Testis (tissue), 3 donors: ENCODE results near the gene MACF1. TPM values are rescaled to one million over a fixed set of nuclear protein-coding genes. Genes with fewer than 3 reads are reported as not detected.

ENCODE experiments used
- DNase-seq: peaks from one replicate; pipeline ENCODE4 v3.0.0-alpha.2; 2019
- H3K27ac ChIP-seq, 2 donors: fragments of 200-600 bp; sonication (generic); one replicate each; pipeline ENCODE4 v1.5.1; 2019
- H3K27me3 ChIP-seq: fragments of 200-600 bp; sonication (generic); one replicate; pipeline ENCODE4 v1.5.1; 2019
- H3K36me3 ChIP-seq: fragments of 200-600 bp; sonication (generic); one replicate; pipeline ENCODE4 v1.5.1; 2017; ENCODE audit warnings: low read depth; ENCODE audit errors: missing control alignments
- H3K4me1 ChIP-seq: fragments of 200-600 bp; sonication (generic); one replicate; pipeline ENCODE4 v1.5.1; 2019
- H3K4me3 ChIP-seq, 2 donors: fragments of 200-600 bp; sonication (generic); one replicate each; pipeline ENCODE4 v1.5.1; 2017 to 2019
- H3K9me3 ChIP-seq: fragments of 200-600 bp; sonication (generic); one replicate; pipeline ENCODE4 v1.5.1; 2017
- POLR2A ChIP-seq: fragments of 450-650 bp; IDR thresholded peaks from one replicate; pipeline ENCODE4 v1.6.1; 2017; ENCODE audit warnings: antibody characterized with exemption, mild to moderate bottlenecking, moderate library complexity
- WGBS, 2 donors: methylation state at CpG; one replicate each; pipeline ENCODE4 v1.1.5; 2018; 5-methylcytosine and 5-hydroxymethylcytosine counted together
- intact Hi-C: fragments of 100-400 bp; cut with DNase I; formaldehyde crosslinking; loops from one replicate; pipeline ENCODE4 v1.15.1; 2023; ENCODE audit warnings: low total_unique reads
- polyA plus RNA-seq: library from polyadenylated mRNA; stranded (reverse); fragments of 350-450 nt; fragmentation: Illumina TruSeq; extraction: RNeasy Lipid Tissue Mini Kit (QIAGEN cat#74804); gene quantifications from one replicate; pipeline ENCODE4 v1.2.3, GENCODE V29; 2014; ENCODE audit warnings: low read depth, low replicate concordance; ENCODE audit not compliant: insufficient read depth
- total RNA-seq, 2 donors: library from RNA; depleted of rRNA; stranded (reverse); fragments of >200 nt; gene quantifications; one replicate each; pipeline ENCODE4 v1.2.3, GENCODE V29; 2016
- TF ChIP-seq, protein P1 (sequence below), 3 experiments: fragments of 450-650 bp in 2 of 3; fragments of 200-600 bp in 1 of 3; sonication (generic) in 1 of 3; IDR thresholded peaks; one replicate each; pipeline ENCODE4 v1.5.1; 2016 to 2019; ENCODE audit warnings: antibody characterized with exemption in 3 of 3, mild to moderate bottlenecking in 2 of 3, moderate library complexity in 1 of 3

Gene MACF1
- total and polyA plus RNA-seq, 3 donors from 2014 or later: 136 to 494 (median 422) TPM

DNA sequence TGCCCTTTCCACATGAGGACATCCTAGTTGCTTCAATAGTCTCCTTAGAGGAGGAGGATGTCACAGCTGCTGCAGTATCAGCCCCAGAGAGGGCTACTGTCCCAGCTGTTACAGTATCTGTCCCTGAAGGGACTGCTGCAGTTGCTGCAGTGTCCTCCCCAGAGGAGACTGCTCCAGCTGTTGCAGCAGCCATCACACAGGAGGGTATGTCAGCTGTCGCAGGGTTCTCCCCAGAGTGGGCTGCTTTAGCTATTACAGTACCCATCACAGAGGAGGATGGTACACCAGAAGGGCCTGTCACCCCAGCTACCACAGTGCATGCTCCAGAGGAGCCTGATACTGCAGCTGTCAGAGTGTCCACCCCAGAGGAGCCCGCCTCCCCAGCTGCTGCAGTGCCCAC lies 208.4 kb downstream of the MACF1 start:
- H3K27ac ChIP-seq: no peak overlapping the region
- TF ChIP-seq, protein P1, sequence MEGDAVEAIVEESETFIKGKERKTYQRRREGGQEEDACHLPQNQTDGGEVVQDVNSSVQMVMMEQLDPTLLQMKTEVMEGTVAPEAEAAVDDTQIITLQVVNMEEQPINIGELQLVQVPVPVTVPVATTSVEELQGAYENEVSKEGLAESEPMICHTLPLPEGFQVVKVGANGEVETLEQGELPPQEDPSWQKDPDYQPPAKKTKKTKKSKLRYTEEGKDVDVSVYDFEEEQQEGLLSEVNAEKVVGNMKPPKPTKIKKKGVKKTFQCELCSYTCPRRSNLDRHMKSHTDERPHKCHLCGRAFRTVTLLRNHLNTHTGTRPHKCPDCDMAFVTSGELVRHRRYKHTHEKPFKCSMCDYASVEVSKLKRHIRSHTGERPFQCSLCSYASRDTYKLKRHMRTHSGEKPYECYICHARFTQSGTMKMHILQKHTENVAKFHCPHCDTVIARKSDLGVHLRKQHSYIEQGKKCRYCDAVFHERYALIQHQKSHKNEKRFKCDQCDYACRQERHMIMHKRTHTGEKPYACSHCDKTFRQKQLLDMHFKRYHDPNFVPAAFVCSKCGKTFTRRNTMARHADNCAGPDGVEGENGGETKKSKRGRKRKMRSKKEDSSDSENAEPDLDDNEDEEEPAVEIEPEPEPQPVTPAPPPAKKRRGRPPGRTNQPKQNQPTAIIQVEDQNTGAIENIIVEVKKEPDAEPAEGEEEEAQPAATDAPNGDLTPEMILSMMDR (IDR thresholded peaks at IDR 0.05): no peak
- no peak for TF ChIP-seq POLR2A
- intact Hi-C loops: no loop called here

DNA sequence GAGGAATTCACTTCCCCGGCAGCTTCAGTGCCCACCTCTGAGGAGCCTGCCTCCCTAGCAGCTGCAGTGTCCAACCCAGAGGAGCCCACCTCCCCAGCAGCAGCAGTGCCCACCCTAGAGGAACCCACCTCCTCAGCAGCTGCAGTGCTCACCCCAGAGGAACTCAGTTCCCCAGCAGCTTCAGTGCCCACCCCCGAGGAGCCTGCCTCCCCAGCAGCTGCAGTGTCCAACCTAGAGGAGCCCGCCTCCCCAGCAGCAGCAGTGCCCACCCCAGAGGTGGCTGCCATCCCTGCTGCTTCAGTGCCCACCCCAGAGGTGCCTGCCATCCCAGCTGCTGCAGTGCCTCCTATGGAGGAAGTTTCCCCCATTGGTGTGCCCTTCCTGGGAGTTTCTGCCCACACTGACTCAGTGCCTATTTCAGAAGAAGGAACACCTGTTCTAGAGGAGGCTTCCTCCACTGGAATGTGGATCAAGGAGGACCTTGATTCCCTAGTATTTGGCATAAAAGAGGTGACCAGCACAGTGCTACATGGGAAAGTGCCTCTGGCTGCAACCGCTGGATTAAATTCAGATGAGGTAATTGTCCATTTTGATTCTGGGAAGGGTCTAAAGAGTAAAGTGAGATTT lies 209.5 kb downstream of the MACF1 start:
- TF ChIP-seq, protein P1 (IDR thresholded peaks at IDR 0.05): no peak
- TF ChIP-seq POLR2A: no peak
- H3K4me3 ChIP-seq: no peak overlapping the region
- peaks cover 34% of the 10 kb centered on the region for H3K4me1 ChIP-seq
- intact Hi-C loops: no loop called here
- WGBS, 2 donors: 68 to 74% methylated on average over 3 to 4 of the region's 4 CpGs
- DNase-seq: no peak
- H3K27ac ChIP-seq: no peak overlapping the region
- H3K27me3 ChIP-seq: no peaks in the 10 kb centered on the region
- no peaks in the 10 kb centered on the region for H3K9me3 ChIP-seq
- no peaks in the 10 kb centered on the region for H3K36me3 ChIP-seq

More for the DNA sequence above, 208.4 kb downstream of the MACF1 start:
- Histone ChIP-seq H3K4me1 (peaks cover 32% of the 10 kb centered on the region), H3K27me3 (no peaks in the 10 kb centered on the region), H3K4me3 (no peak overlapping the region), H3K36me3 (no peaks in the 10 kb centered on the region), H3K9me3 (no peaks in the 10 kb centered on the region)
- WGBS, 2 donors: 77 to 100% methylated on average over 1 to 2 of the region's 2 CpGs
- no peak for DNase-seq

DNA sequence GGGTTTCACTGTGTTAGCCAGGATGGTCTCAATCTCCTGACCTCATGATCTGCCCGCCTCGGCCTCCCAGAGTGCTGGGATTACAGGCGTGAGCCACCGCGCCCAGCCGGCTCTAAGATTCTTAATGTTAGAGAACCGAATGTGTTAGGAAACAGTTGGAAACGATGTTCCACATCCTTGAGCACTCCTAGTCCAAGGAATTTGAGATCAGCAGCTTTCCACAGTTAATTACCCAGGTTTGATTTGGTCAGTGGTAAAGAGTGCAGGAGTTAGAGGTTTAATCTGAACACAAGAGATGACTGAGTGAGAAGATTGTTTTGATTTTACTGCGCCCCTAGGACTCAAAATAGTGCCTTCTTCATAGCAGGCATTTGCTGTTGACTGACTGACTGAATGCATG lies 211.1 kb downstream of the MACF1 start:
- Histone ChIP-seq H3K27me3 (no peaks in the 10 kb centered on the region), H3K4me3 (no peak overlapping the region), H3K36me3 (no peaks in the 10 kb centered on the region), H3K9me3 (no peaks in the 10 kb centered on the region), H3K27ac (no peak overlapping the region), H3K4me1 (peaks cover 29% of the 10 kb centered on the region)
- DNase-seq: no peak
- 80 to 87% methylated on average over 9 of the region's 9 CpGs for WGBS, 2 donors
- intact Hi-C loops: no loop called here
- TF ChIP-seq, protein P1 (IDR thresholded peaks at IDR 0.05): no peak
- TF ChIP-seq POLR2A: no peak

DNA sequence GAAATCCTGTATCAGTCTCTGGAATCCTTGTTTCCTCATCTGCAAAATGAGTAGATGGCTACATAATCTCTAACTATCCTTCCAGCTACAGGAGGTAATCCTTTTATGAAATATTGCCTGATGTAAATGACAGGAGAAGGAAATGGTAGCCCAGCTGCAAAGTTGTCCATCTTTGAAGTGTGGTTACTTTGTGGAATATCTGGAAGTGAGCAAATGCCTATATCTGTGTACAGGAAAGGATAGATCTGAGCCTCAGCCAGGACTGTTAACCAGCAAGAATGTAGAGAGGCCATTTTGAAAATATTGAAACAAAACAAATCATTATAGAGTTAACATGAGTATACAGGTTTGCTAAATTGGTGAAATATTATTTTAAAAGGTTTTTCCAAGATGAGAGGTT lies 212.1 kb downstream of the MACF1 start:
- Histone ChIP-seq H3K27me3 (no peaks in the 10 kb centered on the region), H3K27ac (no peak overlapping the region), H3K4me1 (peaks cover 19% of the 10 kb centered on the region), H3K9me3 (no peaks in the 10 kb centered on the region), H3K36me3 (no peaks in the 10 kb centered on the region), H3K4me3 (no peak overlapping the region)
- TF ChIP-seq POLR2A: no peak
- TF ChIP-seq, protein P1 (IDR thresholded peaks at IDR 0.05): no peak
- intact Hi-C loops: no loop called here
- no peak for DNase-seq

DNA sequence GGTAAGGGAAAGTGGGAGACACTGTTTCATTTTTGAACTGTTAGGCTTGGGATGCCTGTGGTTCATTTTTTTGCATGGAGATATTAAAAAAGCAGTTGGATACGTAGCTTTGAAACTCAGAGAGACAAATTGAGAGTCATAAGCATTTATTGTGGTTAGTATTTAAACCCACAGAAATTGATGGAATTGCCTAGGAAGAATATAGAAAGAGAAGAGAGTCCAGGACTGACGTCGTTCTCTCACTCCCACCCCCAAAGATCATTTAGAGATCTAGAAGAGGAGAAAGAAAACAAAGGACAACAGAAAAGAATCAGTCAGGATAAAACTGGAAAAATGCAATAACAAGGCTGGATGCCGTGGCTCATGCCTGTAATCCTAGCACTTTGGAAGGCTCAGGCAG lies 213.7 kb downstream of the MACF1 start:
- Histone ChIP-seq H3K4me3 (no peak overlapping the region), H3K27ac (no peak overlapping the region), H3K27me3 (no peaks in the 10 kb centered on the region), H3K4me1 (peaks cover 15% of the 10 kb centered on the region), H3K36me3 (no peaks in the 10 kb centered on the region), H3K9me3 (no peaks in the 10 kb centered on the region)
- TF ChIP-seq, protein P1 (IDR thresholded peaks at IDR 0.05): no peak
- no peak for TF ChIP-seq POLR2A
- DNase-seq: no peak
- intact Hi-C loops: no loop called here
- 65 to 75% methylated on average over 4 of the region's 4 CpGs for WGBS, 2 donors
